Measurements from ENCODE around the gene WNK2.

DNA sequence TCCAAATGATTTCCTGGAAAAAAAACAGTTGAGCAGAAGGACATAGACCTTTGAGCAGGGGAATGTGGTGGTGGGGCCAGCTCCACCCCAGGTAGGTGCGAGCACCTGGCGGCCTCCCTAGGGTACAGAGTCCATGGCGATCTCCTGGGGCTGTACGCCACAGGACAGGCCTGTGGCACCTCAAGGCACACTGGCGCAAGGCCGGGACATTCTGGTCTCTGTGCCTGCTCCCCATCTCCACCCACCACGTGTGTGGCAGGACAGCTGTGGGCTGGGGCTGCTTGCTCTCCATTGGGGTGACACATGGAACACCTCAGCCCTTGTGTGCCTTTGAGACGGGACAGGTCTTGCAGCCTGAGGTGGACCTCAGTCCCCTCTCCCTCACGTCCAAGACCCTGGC lies 25.2 kb downstream of the WNK2 start:
- TF ChIP-seq, protein P1, sequence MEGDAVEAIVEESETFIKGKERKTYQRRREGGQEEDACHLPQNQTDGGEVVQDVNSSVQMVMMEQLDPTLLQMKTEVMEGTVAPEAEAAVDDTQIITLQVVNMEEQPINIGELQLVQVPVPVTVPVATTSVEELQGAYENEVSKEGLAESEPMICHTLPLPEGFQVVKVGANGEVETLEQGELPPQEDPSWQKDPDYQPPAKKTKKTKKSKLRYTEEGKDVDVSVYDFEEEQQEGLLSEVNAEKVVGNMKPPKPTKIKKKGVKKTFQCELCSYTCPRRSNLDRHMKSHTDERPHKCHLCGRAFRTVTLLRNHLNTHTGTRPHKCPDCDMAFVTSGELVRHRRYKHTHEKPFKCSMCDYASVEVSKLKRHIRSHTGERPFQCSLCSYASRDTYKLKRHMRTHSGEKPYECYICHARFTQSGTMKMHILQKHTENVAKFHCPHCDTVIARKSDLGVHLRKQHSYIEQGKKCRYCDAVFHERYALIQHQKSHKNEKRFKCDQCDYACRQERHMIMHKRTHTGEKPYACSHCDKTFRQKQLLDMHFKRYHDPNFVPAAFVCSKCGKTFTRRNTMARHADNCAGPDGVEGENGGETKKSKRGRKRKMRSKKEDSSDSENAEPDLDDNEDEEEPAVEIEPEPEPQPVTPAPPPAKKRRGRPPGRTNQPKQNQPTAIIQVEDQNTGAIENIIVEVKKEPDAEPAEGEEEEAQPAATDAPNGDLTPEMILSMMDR (conservative IDR thresholded peaks at IDR 0.05) = no peak
- no peak for TF ChIP-seq ZFX (IDR thresholded peaks at IDR 0.05)

Measured in C4-2B (cell line).